Activated CD4-positive, alpha-beta T cell treated with anti-CD3 and anti-CD28 coated beads for 1 hour (primary cell): ENCODE data around the gene MARCKSL1.
"Not testable (repeated sequence)": the region's sequence is repeated elsewhere in the genome, so short reads cannot be mapped to it uniquely, and the experiment has no call there.

ENCODE experiments used
- DNase-seq: peaks from one replicate; pipeline ENCODE4 v3.0.0-alpha.2; 2020

Gene MARCKSL1

DNA sequence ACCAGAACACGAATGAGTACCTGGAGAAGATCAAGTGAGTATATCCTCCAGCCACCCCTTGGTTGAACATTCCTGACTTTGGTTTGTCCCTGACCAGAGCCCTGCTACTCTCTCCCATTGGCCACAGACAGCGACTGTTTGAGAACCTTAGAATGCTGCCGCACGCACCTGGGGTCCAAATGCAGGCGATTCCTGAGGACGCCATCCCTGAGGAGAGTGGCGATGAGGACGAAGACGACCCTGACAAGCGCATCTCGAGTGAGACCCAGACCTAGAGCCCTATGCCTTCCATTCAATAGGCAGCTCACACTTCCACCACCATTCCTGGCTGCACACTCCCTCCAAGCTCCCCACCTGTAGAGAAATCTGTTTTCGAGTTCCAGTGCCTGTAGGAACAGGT, 4.5 kb downstream of the MARCKSL1 start:
- no peak for DNase-seq

DNA sequence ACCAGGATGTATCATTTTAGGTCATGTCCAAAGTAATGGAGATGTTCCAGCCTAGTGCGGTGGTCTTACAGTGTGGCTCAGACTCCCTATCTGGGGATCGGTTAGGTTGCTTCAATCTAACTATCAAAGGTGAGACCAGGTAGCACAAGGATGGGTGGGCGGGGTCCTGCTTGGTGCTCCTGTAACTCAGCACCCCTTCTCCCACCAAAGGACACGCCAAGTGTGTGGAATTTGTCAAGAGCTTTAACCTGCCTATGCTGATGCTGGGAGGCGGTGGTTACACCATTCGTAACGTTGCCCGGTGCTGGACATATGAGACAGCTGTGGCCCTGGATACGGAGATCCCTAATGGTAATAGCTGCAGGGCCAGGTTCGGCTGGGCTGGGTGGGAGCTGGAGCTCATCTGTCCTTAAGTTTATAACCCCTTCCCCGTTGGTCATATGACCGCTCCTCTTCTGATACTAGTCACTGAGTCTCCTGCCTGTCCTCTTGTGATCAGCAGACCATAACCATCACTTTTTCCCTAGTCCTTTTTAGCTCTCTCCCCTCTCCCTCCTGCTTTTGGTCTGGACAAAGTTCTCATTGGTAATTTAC, 5.4 kb downstream of the MARCKSL1 start:
- DNase-seq, result no peak

DNA sequence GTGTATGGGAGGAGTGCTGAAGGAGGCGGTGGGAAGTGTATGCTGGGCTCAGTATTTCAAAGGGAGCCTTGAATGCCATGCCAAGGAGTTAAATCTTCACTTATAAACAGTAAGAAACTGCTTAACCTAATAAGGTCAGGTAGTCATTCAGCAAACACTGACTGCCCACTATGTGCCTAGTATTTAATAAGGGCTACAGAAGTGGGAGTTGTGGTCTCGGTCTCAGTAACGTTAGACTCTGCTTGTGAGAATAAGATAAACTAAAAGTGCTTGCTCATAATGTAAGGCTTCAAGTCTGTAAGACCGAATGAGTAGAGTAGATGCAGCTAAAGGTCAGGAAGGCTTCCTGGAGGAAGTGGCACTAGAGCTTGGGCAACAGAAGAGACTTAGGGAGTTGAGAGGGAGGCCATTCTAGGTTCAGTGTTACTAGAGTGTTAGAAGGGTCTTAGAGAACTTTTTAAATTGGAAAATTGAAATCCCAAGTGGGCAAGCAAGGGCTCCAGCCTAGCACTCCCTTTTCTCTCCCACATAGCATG, 6.0 kb downstream of the MARCKSL1 start:
- DNase-seq, result no peak

DNA sequence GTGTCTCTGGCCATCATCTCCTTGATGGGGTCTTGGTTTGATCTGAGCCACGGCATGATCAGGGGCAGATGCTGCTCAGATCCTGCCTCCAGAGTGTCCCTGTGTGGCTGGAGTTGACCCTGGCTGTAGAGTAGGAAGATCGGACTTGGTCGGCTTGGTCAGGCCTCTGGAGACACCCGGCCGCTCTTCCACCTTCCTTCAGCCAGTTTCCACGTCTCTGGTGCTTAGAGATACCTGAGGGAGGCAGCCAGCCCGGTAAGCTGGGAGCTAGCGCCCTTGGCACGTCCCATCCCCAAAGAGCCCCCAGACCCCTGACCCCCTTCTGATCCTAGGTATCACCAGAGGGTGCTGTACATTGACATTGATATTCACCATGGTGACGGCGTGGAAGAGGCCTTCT, 8.8 kb downstream of the MARCKSL1 start:
- no peak for DNase-seq

DNA sequence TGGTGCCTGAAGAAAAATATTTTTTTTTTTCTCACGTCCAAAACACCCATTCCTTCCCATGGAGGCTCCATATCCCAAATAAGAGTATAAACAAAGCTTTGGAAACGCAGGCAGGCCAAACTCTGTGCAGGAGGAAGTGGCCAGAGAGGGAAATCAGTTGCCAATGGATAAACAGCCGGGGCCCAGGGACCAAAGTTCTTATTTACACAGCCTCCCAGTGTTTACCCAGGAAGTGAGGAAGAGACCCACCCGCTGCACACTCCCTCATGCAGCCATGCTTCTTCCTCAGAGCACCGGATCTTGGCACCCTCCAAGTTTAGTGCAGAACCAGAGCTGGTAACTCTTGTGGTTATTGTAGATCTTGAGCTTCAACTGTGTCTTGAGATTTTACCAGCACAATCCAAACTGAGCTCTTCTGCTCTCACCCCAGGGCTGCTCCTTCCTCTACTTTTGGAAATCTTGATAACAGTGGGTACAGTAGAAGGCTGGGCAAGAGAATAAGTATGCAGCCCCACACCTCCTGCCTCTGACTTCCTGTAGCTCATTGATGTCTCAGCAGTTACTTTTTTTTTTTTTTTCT, 14.2 kb downstream of the MARCKSL1 start:
- DNase-seq, result no peak

DNA sequence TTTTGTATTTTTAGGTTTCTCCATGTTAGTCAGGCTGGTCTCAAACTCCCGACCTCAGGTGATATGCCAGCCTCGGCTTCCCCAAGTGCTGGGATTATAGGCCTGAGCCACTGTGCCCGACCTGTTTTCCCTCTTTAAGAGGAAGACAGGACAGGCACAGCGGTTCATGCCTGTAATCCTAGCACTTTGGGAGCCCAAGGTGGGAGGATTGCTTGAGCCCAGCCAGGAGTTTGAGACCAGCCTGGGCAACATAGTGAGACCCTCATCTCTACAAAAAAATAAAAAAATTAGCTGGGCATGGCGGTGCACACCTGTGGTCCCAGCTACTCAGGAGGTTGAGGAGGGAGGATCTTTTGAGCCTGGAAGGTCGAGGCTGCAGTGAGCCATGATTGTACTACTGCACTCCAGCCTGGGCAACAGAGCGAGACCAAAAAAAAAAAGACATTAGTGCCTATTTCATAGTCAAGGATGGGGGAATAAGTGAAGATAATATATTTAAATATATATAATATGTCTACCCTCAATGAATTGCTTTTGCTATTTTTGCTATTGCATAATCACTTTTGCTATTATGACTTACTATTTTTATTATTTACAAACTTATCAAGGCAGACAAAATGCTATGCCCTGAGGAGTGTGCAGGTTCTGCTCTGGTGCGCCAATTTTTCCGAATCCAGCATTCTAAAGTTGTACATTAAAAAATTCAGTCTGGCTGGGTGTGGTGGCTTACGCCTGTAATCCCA, 17.7 kb downstream of the MARCKSL1 start:
- no peak for DNase-seq

DNA sequence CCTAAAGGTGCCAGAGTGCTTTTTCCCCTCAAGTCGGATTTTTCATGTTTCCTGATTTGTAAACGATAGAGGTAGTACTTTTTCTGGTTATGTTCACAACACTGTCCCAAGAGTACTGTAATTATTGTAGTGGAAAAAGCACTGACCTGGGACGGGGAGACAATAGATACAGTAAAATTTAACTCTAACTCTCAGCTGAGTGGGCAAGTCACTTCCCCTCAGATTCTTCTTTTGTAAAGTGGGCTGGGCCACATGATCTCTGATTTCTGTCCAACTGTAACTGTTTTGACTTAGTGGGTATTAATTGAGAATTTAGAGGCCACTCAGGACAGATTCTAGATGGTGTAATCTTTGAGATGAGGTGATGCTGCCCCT, 19.1 kb downstream of the MARCKSL1 start:
- no peak for DNase-seq

DNA sequence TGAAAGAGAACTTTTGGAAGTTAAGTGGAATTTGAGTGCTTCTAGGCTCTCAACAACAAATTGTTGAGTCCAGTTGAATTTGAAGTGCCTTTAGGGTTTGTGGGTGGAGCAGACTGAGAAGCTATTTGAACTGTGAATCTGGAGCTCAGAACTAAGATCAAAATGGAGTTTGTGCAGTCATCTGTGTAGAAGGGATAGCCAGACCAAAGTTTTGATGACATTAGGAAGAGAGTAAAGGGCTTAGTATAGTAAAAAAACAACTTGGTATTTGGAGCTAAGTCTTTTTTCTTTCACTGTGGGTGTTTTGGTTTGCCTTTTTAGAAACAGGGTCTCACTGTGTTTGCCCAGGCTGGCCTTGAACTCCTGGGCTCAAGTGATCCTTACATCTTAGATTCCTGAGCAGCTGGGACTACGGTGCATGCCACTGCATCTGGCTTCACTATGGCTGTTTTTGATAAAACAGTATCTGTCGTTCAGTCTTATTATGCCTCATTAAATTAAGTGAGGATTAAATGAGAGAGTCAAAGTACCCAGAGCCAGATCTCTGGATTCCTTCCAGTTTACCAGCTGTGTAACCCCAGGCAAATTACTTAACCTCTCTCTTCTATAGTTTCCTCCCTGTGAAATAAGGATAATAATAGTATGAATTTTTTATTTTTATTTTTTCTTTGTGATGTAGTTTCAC, 24.2 kb downstream of the MARCKSL1 start:
- no peak for DNase-seq

DNA sequence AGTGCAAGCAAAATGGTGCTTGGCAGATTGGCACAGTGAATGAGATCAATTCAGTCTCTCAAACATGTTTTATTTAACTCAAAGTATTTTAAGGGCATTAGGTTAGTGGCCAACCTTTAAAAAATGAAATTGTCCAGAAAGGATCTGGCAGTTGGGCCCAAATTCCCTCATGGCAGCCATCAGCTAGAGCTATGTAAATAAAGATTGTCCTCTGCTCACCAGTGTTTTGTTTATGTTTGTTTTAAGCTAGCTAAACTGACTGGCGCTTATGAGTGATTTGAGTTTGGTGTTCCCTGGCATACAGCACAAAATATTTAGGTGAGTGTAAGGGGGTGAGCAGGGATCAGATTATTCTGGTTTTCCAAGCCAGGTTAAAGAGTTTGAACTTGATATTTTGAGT, 26.1 kb downstream of the MARCKSL1 start:
- no peak for DNase-seq

DNA sequence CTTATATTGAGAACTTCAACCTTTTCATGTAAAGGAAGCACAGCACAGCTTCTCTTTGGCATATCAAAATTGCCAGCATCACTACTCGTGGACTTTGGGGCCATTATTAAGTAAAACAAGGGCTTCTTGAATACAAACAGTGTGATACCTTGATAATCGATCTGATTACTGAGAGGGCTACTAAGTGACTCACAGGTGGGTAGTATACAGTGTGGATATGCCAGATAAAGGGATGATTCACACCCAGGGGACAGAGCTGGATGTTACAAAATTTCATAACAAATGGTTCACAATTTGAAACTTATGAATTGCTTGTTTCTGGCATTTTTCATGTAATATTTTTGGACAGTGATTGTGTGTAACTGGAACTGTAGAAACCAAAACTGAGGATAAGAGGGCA, 28.7 kb downstream of the MARCKSL1 start:
- DNase-seq, result no peak

DNA sequence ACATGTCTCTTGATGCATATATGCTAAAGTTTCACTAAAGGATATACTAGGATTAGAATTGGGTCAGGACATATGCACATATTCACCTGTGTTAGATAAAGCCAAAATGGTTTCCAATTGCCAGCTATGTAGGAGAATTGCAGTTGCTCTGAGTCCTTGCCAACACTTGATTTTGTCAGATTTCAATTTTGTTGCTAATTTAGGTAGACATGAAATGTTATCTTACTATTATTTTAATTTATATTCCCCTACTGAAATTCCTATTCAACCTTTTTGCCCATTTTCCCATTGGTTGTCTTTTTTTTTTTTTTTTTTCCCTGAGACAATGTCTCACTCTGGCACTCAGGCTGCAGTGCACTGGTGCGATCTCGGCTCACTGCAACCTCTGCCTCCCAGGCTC, 30.7 kb downstream of the MARCKSL1 start:
- DNase-seq, result no peak

DNA sequence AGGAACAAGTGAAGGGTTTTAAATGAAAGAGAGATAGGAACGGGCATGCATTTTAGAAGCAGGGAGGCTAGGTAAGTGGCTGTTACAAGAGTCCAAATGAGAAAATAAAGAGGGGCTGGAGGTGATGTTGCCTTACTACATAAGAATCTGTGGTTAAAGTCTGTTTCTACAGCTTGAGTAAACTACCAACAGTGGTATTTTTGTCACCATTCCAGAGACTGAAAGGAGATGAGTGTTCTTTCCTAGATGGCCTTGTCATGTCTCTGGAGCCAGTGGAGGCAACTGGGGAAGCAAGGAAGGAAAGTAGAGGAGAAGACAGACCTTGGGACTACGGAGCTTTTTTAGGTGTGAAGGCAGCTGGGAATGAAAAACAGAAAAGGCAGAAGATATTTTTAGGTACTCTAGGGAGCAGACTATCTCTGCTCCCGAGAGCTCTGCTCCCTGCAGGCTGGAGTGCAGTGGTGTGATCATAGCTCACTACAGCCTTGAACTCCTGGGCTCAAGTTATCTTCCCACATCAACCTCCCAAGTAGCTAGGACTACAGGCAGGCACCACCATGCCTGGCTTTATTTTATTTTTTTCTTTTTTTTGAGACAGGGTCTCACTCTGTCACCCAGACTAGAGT, 31.9 kb downstream of the MARCKSL1 start:
- no peak for DNase-seq

DNA sequence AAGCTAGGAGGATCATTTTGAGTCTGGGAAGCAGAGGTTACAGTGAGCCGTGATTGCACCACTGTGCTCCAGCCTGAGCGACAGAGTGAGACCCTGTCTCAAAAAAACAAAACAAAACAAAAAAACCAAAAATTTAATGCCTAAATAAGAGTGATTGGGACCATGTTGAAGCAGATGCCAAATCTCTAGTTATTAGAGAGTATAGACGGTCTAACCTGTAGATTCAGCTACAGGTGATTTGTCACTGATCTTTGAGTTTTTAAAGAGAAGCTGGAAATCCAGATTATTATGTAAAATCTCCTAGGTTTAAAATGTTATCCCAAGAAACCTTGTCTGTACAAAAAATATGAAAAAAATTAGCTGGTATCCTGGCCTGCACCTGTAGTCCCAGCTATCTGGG, 32.7 kb downstream of the MARCKSL1 start:
- no peak for DNase-seq

DNA sequence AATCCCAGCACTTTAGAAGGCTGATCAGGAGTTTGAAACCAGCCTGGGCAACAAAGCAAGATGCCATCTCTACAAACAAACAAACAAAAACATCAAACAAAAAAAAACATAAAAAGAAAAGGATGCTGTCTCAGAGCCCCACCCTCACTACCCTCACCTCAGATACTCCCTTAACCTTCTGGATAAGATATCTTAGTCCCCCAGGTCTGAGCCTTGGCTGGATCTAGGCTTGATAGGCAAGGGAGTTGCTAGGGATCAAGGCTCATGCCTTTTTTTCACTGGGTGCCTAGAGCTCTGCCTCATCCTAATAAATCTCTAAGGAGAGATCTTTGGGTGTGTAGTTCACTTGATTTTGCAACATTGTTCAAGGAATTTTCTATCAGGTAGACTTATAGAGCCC, 36.7 kb downstream of the MARCKSL1 start:
- no peak for DNase-seq

DNA sequence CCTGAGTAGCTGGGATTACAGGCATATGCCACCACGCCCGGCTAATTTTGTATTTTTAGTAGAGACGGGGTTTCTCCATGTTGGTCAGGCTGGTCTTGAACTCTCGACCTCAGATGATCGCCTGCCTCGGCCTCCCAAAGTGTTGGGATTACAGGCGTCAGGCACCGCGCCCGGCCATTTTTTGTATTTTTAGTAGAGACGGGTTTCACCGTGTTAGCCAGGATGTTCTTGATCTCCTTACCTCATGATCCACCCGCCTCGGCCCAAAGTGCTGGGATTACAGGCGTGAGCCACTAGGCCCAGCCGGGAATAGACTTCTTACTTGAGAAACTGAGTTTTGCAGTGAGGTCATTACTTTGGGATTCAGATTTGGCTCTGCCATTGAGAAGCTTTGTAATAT, 37.8 kb downstream of the MARCKSL1 start:
- not testable (repeated sequence) for DNase-seq

DNA sequence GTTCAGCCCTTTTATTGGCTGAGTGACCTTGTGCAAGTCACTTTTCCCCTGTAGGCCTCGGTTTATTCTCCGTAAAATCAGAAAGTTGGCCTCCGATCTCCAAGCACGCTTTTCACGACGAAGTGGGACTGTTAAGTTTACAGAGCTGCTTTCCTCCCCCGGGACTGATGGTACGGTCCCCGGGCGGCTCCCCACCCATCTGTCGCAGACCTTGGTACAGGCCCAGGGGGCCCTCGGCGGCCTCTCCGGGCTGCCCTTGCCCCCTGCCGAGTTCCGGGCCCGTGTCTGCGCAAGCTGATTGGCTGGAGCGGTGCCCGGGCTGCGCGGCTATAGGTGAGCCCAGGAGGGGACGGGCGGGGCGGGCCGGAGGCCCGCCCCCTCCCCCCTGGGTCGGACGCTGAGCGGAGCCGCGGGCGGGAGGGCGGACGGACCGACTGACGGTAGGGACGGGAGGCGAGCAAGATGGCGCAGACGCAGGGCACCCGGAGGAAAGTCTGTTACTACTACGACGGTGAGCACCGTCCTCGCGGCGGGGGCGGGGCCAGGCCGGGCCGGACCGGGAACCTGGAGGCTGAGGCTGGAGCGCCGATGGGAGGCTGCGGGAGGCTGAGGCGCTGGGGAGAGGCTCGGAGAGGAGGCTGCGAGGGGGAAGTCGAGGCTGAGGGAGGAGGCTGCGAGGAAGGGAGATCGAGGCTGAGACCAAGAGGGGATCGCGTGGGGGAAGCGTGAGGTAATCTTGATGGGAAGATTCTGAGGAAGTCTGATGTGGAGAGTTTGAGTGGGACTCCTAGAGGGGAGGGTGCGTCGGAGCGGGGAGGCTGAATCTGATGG, 44.1 kb downstream of the MARCKSL1 start, which contains the start of gene HDAC1:
TSS of gene HDAC1 (plus strand) at position 376 of the 831 bp plus-strand sequence. CDS start at position 463, 87 bp downstream.
- DNase-seq, result peak; percentile 96

DNA sequence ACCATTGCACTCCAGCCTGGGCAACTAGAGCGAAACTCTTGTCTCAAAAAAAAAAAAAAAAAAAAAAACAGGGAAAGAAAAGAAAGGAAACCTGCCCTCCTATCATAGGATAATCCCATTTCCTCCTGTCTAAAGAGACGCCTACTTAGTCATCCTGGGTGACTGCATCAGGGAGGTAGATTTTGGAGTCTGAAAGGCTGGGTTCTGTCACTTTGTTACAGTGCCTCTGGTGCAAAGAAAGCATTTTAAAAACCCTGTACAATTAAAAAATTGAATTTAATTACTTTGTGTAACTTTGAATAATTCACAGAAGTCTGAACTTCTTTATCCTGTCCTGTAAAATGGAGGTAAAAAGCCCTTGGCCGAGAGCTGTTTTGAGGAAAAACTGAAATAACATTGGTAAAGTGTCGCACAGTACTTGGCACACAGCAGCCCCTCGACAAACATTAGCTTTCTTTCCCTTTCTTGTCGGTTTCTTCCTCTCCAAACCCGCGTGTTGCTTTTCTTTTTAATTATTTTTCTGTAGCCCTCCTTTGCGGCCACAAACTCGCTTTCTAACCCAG, 44.8 kb downstream of the MARCKSL1 start:
- DNase-seq, result no peak

DNA sequence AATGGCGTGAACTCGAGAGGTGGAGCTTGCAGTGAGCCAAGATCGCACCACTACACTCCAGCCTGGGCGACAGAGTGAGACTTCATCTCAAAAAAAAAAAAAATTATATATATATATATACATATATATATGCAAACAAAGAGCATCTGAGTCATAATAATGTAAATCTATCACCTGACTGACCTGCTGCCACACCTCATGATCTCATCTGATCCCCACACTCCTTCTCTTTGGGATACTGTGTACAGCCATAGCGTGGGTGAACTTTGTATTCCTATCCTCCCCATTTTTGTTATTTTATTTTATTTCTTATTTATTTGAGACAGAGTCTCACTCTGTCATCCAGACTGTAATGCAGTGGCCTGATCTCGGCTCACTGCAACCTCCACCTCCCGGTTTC, 46.8 kb downstream of the MARCKSL1 start:
- no peak for DNase-seq

DNA sequence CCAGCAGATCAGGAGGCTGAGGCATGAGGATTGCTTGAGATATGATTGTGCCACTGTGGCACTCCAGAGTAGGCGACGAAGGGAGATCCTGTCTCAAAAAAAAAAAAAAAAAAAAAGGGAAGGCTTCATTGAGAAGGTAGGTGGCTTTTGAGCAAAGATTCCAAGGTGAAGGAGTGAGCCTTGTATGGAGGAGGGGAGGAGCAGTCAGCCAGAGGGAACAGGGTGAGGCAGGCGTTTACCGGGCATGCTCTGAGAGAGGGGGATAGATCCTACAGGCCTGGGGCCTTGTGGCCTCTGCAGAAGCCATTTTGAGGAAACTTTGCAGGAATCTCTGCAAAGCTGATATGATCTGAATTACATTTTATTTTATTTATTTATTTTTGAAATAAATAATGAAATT, 49.3 kb downstream of the MARCKSL1 start:
- no peak for DNase-seq

DNA sequence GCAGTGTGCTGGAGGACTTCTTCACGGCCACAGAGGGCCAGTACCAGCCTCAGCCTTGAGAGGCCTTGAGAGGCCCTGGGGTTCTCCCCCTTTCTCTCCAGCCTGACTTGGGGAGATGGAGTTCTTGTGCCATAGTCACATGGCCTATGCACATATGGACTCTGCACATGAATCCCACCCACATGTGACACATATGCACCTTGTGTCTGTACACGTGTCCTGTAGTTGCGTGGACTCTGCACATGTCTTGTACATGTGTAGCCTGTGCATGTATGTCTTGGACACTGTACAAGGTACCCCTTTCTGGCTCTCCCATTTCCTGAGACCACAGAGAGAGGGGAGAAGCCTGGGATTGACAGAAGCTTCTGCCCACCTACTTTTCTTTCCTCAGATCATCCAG, 50.4 kb downstream of the MARCKSL1 start:
- DNase-seq, result no peak

DNA sequence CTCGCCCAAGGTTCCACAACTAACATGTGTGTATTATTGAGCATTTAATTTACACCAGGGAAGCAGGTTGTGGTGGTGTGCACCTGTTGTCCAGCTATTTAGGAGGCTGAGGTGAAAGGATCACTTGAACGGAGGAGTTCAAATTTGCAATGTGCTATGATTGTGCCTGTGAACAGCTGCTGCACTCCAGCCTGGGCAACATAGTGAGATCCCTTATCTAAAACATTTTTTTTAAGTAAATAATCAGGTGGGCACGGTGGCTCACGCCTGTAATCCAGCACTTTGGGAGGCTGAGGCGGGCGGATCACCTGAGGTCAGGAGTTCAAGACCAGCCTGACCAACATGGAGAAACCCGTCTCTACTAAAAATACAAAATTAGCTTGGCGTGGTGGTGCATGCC, 51.3 kb downstream of the MARCKSL1 start:
- DNase-seq, result not testable (repeated sequence)
